ENCODE results near the gene RAPGEF6. TPM values are rescaled to one million over a fixed set of nuclear protein-coding genes. Genes with fewer than 3 reads are reported as not detected.

The RAPGEF6 gene
- total RNA-seq, 1 donor: 15.6 TPM

DNA sequence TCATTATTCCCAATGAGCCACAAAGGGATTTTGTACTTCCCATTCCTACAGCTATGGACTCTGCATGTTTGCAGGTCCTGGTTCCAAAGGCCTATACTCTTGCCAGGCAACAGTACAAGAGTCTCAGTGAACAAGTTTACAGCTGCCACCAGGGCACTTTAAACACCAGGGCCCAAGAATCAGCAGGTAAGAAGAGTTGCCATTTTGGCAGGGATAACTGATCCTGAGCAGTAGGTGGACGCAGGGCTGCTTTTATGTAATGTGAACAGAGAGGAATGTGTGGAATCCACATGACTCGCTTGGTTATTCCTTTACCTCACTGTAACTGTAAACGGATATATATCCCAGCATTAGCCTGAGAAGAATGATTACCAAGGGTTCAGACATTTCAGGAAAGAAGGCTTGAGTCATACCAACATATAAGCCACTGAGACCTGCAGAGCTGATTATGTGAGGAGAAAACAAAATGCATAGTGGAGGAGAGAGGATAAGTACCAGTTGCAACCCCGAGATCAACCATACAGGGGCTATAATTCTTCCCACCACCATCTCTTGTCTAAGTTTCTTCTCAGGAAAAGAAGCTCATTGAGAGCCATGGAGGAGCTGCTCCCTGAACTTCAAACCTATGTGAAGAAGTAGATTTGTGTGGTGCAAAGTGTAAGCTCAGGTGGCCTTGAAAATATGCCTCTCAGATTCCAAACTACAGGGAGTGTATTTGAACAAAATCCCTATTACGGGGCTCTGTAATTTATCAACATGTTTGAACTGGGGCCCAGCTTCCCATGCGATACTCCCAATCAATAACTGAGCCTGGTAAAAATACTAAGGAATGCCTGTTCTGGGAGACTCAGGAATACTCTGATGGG is 24.6 kb downstream of the RAPGEF6 start:
- Histone ChIP-seq H2AFZ (ENCODE audit: low read length) (peak overlapping the region; percentile 26), H3K79me2 (ENCODE audit: insufficient read depth, low read length) (peaks cover 86% of the 10 kb centered on the region), H3K4me2 (ENCODE audit: insufficient read depth, low read length) (peak overlapping the region; percentile 42), H4K20me1 (ENCODE audit: insufficient read depth, low read length) (no peaks in the 10 kb centered on the region), H3K4me1 (ENCODE audit: insufficient read depth, low read length) (peaks cover 24% of the 10 kb centered on the region), H3K9me3 (ENCODE audit: low read depth, low read length) (no peaks in the 10 kb centered on the region), H3K4me3 (ENCODE audit: insufficient read depth, low read length) (no peak overlapping the region), H3K27ac (ENCODE audit: low read depth, low read length) (peak overlapping the region; percentile 89), H3K36me3 (ENCODE audit: insufficient read depth, low read length) (no peaks in the 10 kb centered on the region), H3K27me3 (ENCODE audit: insufficient read depth, low read length) (no peaks in the 10 kb centered on the region)
- TF ChIP-seq, protein P1, sequence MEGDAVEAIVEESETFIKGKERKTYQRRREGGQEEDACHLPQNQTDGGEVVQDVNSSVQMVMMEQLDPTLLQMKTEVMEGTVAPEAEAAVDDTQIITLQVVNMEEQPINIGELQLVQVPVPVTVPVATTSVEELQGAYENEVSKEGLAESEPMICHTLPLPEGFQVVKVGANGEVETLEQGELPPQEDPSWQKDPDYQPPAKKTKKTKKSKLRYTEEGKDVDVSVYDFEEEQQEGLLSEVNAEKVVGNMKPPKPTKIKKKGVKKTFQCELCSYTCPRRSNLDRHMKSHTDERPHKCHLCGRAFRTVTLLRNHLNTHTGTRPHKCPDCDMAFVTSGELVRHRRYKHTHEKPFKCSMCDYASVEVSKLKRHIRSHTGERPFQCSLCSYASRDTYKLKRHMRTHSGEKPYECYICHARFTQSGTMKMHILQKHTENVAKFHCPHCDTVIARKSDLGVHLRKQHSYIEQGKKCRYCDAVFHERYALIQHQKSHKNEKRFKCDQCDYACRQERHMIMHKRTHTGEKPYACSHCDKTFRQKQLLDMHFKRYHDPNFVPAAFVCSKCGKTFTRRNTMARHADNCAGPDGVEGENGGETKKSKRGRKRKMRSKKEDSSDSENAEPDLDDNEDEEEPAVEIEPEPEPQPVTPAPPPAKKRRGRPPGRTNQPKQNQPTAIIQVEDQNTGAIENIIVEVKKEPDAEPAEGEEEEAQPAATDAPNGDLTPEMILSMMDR (IDR thresholded peaks at IDR 0.05; ENCODE audit: extremely low read depth, low read depth, low read length): no peak
- peak; percentile 83 for DNase-seq (ENCODE audit: insufficient read length, low spot score, missing footprints)

GRCh38 chr5:131609774-131610173 is 25.3 kb downstream of the RAPGEF6 start:
- no peaks in the 10 kb centered on the region for H3K27me3 ChIP-seq (ENCODE audit: insufficient read depth, low read length)
- TF ChIP-seq, protein P1 (IDR thresholded peaks at IDR 0.05; ENCODE audit: extremely low read depth, low read depth, low read length): no peak
- peak; percentile 30 for DNase-seq (ENCODE audit: insufficient read length, low spot score, missing footprints)
- H3K9me3 ChIP-seq (ENCODE audit: low read depth, low read length): no peaks in the 10 kb centered on the region
- H4K20me1 ChIP-seq (ENCODE audit: insufficient read depth, low read length): no peaks in the 10 kb centered on the region
- peak overlapping the region; percentile 42 for H3K4me2 ChIP-seq (ENCODE audit: insufficient read depth, low read length)
- H3K36me3 ChIP-seq (ENCODE audit: insufficient read depth, low read length): no peaks in the 10 kb centered on the region
- peak overlapping the region; percentile 89 for H3K27ac ChIP-seq (ENCODE audit: low read depth, low read length)
- H3K4me1 ChIP-seq (ENCODE audit: insufficient read depth, low read length): peaks cover 20% of the 10 kb centered on the region
- H2AFZ ChIP-seq (ENCODE audit: low read length): no peak overlapping the region
- no peak overlapping the region for H3K4me3 ChIP-seq (ENCODE audit: insufficient read depth, low read length)
- peaks cover 86% of the 10 kb centered on the region for H3K79me2 ChIP-seq (ENCODE audit: insufficient read depth, low read length)

DNA sequence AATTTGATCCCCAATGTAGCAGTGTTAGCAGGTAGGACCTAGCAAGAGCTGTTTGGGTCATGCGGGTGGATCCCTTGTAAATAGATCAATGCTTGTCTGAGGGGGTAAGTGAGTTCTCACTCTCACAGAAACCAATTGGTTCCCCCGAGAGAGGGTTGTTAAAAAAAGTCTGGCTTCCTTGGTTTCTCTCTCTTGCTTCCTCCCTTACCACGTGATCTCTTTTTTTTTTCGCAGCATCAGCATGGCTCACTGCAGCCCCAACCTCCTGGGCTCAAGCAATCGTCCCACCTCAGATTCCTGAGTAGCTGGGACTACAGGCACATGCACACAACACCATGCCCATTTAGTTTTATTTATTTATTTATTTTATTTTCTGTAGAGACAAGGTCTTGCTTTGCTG is 26.4 kb downstream of the RAPGEF6 start:
- H2AFZ ChIP-seq (ENCODE audit: low read length): no peak overlapping the region
- H3K4me1 ChIP-seq (ENCODE audit: insufficient read depth, low read length): peaks cover 18% of the 10 kb centered on the region
- no peaks in the 10 kb centered on the region for H3K27me3 ChIP-seq (ENCODE audit: insufficient read depth, low read length)
- no peaks in the 10 kb centered on the region for H4K20me1 ChIP-seq (ENCODE audit: insufficient read depth, low read length)
- peak overlapping the region; percentile 30 for H3K27ac ChIP-seq (ENCODE audit: low read depth, low read length)
- H3K4me2 ChIP-seq (ENCODE audit: insufficient read depth, low read length): no peak overlapping the region
- no peak overlapping the region for H3K4me3 ChIP-seq (ENCODE audit: insufficient read depth, low read length)
- TF ChIP-seq, protein P1 (IDR thresholded peaks at IDR 0.05; ENCODE audit: extremely low read depth, low read depth, low read length): no peak
- no peaks in the 10 kb centered on the region for H3K9me3 ChIP-seq (ENCODE audit: low read depth, low read length)
- DNase-seq (ENCODE audit: insufficient read length, low spot score, missing footprints): no peak
- H3K36me3 ChIP-seq (ENCODE audit: insufficient read depth, low read length): no peaks in the 10 kb centered on the region
- peaks cover 84% of the 10 kb centered on the region for H3K79me2 ChIP-seq (ENCODE audit: insufficient read depth, low read length)

GRCh38 chr5:131607903-131608540 is 27.0 kb downstream of the RAPGEF6 start:
- H3K4me1 ChIP-seq (ENCODE audit: insufficient read depth, low read length): peaks cover 18% of the 10 kb centered on the region
- H3K27me3 ChIP-seq (ENCODE audit: insufficient read depth, low read length): no peaks in the 10 kb centered on the region
- peak overlapping the region; percentile 30 for H3K27ac ChIP-seq (ENCODE audit: low read depth, low read length)
- H3K4me3 ChIP-seq (ENCODE audit: insufficient read depth, low read length): no peak overlapping the region
- no peak overlapping the region for H2AFZ ChIP-seq (ENCODE audit: low read length)
- no peaks in the 10 kb centered on the region for H3K36me3 ChIP-seq (ENCODE audit: insufficient read depth, low read length)
- no peak for DNase-seq (ENCODE audit: insufficient read length, low spot score, missing footprints)
- no peaks in the 10 kb centered on the region for H4K20me1 ChIP-seq (ENCODE audit: insufficient read depth, low read length)
- H3K79me2 ChIP-seq (ENCODE audit: insufficient read depth, low read length): peaks cover 79% of the 10 kb centered on the region
- TF ChIP-seq, protein P1 (IDR thresholded peaks at IDR 0.05; ENCODE audit: extremely low read depth, low read depth, low read length): no peak
- no peaks in the 10 kb centered on the region for H3K9me3 ChIP-seq (ENCODE audit: low read depth, low read length)
- no peak overlapping the region for H3K4me2 ChIP-seq (ENCODE audit: insufficient read depth, low read length)

Measured in osteoblast (primary cell).